Gastrocnemius medialis (tissue), 4 donors: ENCODE measurements around the gene WASL. TPM values are rescaled to one million over a fixed set of nuclear protein-coding genes. Genes with fewer than 3 reads are reported as not detected.
A peak's percentile ranks its signal among the peaks of the same experiment; 100 is the strongest.

Source experiments
- ATAC-seq, 2 donors: fragments of 150-250 bp; one replicate each; pipeline ENCODE4 v1.9.1; 2016
- DNase-seq, 2 donors: peaks; one replicate each; pipeline ENCODE4 v3.0.0-alpha.2; 2019
- H3K27ac ChIP-seq, 4 donors: fragments of 200-600 bp; sonication (generic); 1 replicate in 1 of 4; 2 replicates in 3 of 4; pipeline ENCODE4 v1.5.1; 2016 to 2018; ENCODE audit warnings: mild to moderate bottlenecking in 2 of 4, moderate library complexity in 1 of 4
- H3K27me3 ChIP-seq, 3 donors: fragments of 200-600 bp; sonication (generic) in 2 of 3; 1 replicate in 1 of 3; 2 replicates in 2 of 3; pipeline versions ENCODE4 v1.5.1 to v1.6.0; 2016 to 2019; ENCODE audit warnings: mild to moderate bottlenecking in 1 of 3, moderate library complexity in 1 of 3
- H3K36me3 ChIP-seq, 2 donors: fragments of 200-600 bp; sonication (generic) in 1 of 2; one replicate each; pipeline ENCODE4 v1.5.1; 2017 to 2018
- H3K4me1 ChIP-seq, 2 donors: fragments of 200-600 bp; sonication (generic) in 1 of 2; one replicate each; pipeline ENCODE4 v1.5.1; 2016 to 2017; ENCODE audit warnings: mild to moderate bottlenecking in 2 of 2
- H3K4me3 ChIP-seq, 4 donors: fragments of 200-600 bp; sonication (generic) in 3 of 4; 1 replicate in 1 of 4; 2 replicates in 3 of 4; pipeline ENCODE4 v1.5.1; 2016 to 2019; ENCODE audit warnings: mild to moderate bottlenecking in 2 of 4
- H3K9me3 ChIP-seq, 3 donors: fragments of 200-600 bp; sonication (generic) in 2 of 3; 1 replicate in 1 of 3; 2 replicates in 2 of 3; pipeline ENCODE4 v1.5.1; 2016 to 2019
- CTCF ChIP-seq, 5 experiments: fragments of 450-650 bp in 3 of 5; fragments of 200-600 bp in 2 of 5; sonication (generic) in 2 of 5; IDR thresholded peaks in 4 of 5; conservative IDR thresholded peaks in 1 of 5; 1 replicate in 4 of 5; 2 replicates in 1 of 5; pipeline ENCODE4 v1.5.1; 2016 to 2019; ENCODE audit warnings: antibody characterized with exemption in 5 of 5, mild to moderate bottlenecking in 3 of 5, moderate library complexity in 3 of 5
- POLR2A ChIP-seq, 2 donors: fragments of 450-650 bp; IDR thresholded peaks; one replicate each; pipeline ENCODE4 v1.6.1; 2017; ENCODE audit warnings: antibody characterized with exemption in 2 of 2, mild to moderate bottlenecking in 2 of 2, moderate library complexity in 2 of 2
- in situ Hi-C, 4 donors: fragments of 200-750 bp; cut with MboI; loops; one replicate each; pipeline versions ENCODE4 v1.15.0 to v1.8.0; 2017; ENCODE audit warnings: low sequenced_read_pairs in 4 of 4
- intact Hi-C: fragments of 100-400 bp; cut with DNase I; formaldehyde crosslinking; loops from one replicate; pipeline ENCODE4 v1.15.1; 2023; ENCODE audit warnings: low total_unique reads
- total RNA-seq, 4 donors: library from RNA; depleted of rRNA; stranded (reverse); fragments of >200 nt; gene quantifications; one replicate each; pipeline versions ENCODE4 v1.1.0 to v1.2.3, GENCODE V29; 2016

Gene WASL
- total RNA-seq, 4 donors from 2014 or later = 29.0 to 40.4 (median 33.0) TPM

GRCh38 chr7:123770378-123770777 lies 21.6 kb upstream of the WASL start:
- Histone ChIP-seq H3K27ac (no peak overlapping the region), H3K27me3 (no peaks in the 10 kb centered on the region), H3K4me1 (no peaks in the 10 kb centered on the region), H3K36me3 (no peaks in the 10 kb centered on the region), H3K9me3 (no peaks in the 10 kb centered on the region), H3K4me3 (no peak overlapping the region)
- ATAC-seq = peak in 1 of 2 donors; percentile 90
- no peak for DNase-seq
- in situ Hi-C loops (no loop called here), intact Hi-C loops (no loop called here)
- no peak for TF ChIP-seq POLR2A (IDR thresholded peaks at IDR 0.05)

- TF ChIP-seq POLR2A (IDR thresholded peaks at IDR 0.05) = no peak
- TF ChIP-seq CTCF (IDR thresholded peaks at IDR 0.05 in 4 of 5, conservative IDR thresholded peaks at IDR 0.05 in 1 of 5) = no peak
- no peaks in the 10 kb centered on the region for H3K27me3 ChIP-seq
- ATAC-seq (peak in 1 of 2 donors; percentile 69), DNase-seq (peak in 1 of 2 donors; percentile 31)
- H3K36me3 ChIP-seq = no peaks in the 10 kb centered on the region
- in situ Hi-C loops = no loop called here
- intact Hi-C loops = no loop called here
- no peaks in the 10 kb centered on the region for H3K9me3 ChIP-seq
- no peak overlapping the region for H3K4me3 ChIP-seq
- H3K27ac ChIP-seq = no peak overlapping the region
- no peaks in the 10 kb centered on the region for H3K4me1 ChIP-seq
Measured at GRCh38 chr7:123769371-123769770, 20.6 kb upstream of the WASL start.

GRCh38 chr7:123768493-123768892 lies 19.7 kb upstream of the WASL start:
- no peaks in the 10 kb centered on the region for H3K27me3 ChIP-seq
- H3K36me3 ChIP-seq = no peaks in the 10 kb centered on the region
- DNase-seq (no peak), ATAC-seq (no peak)
- no peak overlapping the region for H3K4me3 ChIP-seq
- H3K27ac ChIP-seq = no peak overlapping the region
- no peaks in the 10 kb centered on the region for H3K4me1 ChIP-seq
- TF ChIP-seq POLR2A (IDR thresholded peaks at IDR 0.05) = no peak
- in situ Hi-C loops (no loop called here), intact Hi-C loops (no loop called here)
- no peaks in the 10 kb centered on the region for H3K9me3 ChIP-seq

- TF ChIP-seq POLR2A (IDR thresholded peaks at IDR 0.05) (no peak), CTCF (IDR thresholded peaks at IDR 0.05 in 4 of 5, conservative IDR thresholded peaks at IDR 0.05 in 1 of 5) (no peak)
- intact Hi-C loops (no loop called here), in situ Hi-C loops (no loop called here)
- DNase-seq = no peak
- no peak for ATAC-seq
- no peak overlapping the region for H3K27ac ChIP-seq
- no peaks in the 10 kb centered on the region for H3K36me3 ChIP-seq
- no peaks in the 10 kb centered on the region for H3K9me3 ChIP-seq
- H3K4me1 ChIP-seq = no peaks in the 10 kb centered on the region
- H3K4me3 ChIP-seq = no peak overlapping the region
- no peaks in the 10 kb centered on the region for H3K27me3 ChIP-seq
Measured at GRCh38 chr7:123763191-123763661, 14.4 kb upstream of the WASL start.

GRCh38 chr7:123761729-123762128 lies 12.9 kb upstream of the WASL start:
- no peak overlapping the region for H3K27ac ChIP-seq
- no peak for ATAC-seq
- H3K4me1 ChIP-seq = no peaks in the 10 kb centered on the region
- DNase-seq = no peak
- in situ Hi-C loops (no loop called here), intact Hi-C loops (no loop called here)
- TF ChIP-seq POLR2A (IDR thresholded peaks at IDR 0.05) (no peak), CTCF (IDR thresholded peaks at IDR 0.05 in 4 of 5, conservative IDR thresholded peaks at IDR 0.05 in 1 of 5) (no peak)
- no peak overlapping the region for H3K4me3 ChIP-seq
- H3K36me3 ChIP-seq = no peaks in the 10 kb centered on the region
- no peaks in the 10 kb centered on the region for H3K9me3 ChIP-seq
- H3K27me3 ChIP-seq = no peaks in the 10 kb centered on the region

GRCh38 chr7:123757095-123757494 lies 8.3 kb upstream of the WASL start:
- no peaks in the 10 kb centered on the region for H3K36me3 ChIP-seq
- no peak for DNase-seq
- intact Hi-C loops (loop anchor here (10.0 kb wide), 1 partner anchor 1622 kb away; no protein-coding TSS in a partner anchor), in situ Hi-C loops (no loop called here)
- no peaks in the 10 kb centered on the region for H3K9me3 ChIP-seq
- no peaks in the 10 kb centered on the region for H3K4me1 ChIP-seq
- ATAC-seq = no peak
- H3K4me3 ChIP-seq = no peak overlapping the region
- TF ChIP-seq CTCF (IDR thresholded peaks at IDR 0.05 in 4 of 5, conservative IDR thresholded peaks at IDR 0.05 in 1 of 5) (no peak), POLR2A (IDR thresholded peaks at IDR 0.05) (no peak)
- H3K27me3 ChIP-seq = no peaks in the 10 kb centered on the region
- no peak overlapping the region for H3K27ac ChIP-seq
